Stimulated activated CD8-positive, alpha-beta memory T cell treated with anti-CD3 and anti-CD28 coated beads, Interleukin-4, amount 100 ng/mL, for 48 hours (primary cell): Measurements from ENCODE around the gene USP9Y.
A peak's percentile ranks its signal among the peaks of the same experiment; 100 is the strongest.
"Not testable (repeated sequence)": the region's sequence is repeated elsewhere in the genome, so short reads cannot be mapped to it uniquely, and the experiment has no call there.

Experiments
- DNase-seq: peaks from one replicate; pipeline ENCODE4 v3.0.0-alpha.2; 2020

Gene USP9Y, protein sequence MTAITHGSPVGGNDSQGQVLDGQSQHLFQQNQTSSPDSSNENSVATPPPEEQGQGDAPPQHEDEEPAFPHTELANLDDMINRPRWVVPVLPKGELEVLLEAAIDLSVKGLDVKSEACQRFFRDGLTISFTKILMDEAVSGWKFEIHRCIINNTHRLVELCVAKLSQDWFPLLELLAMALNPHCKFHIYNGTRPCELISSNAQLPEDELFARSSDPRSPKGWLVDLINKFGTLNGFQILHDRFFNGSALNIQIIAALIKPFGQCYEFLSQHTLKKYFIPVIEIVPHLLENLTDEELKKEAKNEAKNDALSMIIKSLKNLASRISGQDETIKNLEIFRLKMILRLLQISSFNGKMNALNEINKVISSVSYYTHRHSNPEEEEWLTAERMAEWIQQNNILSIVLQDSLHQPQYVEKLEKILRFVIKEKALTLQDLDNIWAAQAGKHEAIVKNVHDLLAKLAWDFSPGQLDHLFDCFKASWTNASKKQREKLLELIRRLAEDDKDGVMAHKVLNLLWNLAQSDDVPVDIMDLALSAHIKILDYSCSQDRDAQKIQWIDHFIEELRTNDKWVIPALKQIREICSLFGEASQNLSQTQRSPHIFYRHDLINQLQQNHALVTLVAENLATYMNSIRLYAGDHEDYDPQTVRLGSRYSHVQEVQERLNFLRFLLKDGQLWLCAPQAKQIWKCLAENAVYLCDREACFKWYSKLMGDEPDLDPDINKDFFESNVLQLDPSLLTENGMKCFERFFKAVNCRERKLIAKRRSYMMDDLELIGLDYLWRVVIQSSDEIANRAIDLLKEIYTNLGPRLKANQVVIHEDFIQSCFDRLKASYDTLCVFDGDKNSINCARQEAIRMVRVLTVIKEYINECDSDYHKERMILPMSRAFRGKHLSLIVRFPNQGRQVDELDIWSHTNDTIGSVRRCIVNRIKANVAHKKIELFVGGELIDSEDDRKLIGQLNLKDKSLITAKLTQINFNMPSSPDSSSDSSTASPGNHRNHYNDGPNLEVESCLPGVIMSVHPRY (N-terminal part only)

GRCh38 chrY:12701181-12701695 lies at the start of gene USP9Y:
TSS of gene USP9Y (plus strand) at chrY:12701231. CDS start at chrY:12709448, 8,217 bp downstream.
- DNase-seq: no peak

- DNase-seq: no peak
These were observed 49.4 kb upstream of the USP9Y start for GRCh38 chrY:12651621-12652036.

DNA sequence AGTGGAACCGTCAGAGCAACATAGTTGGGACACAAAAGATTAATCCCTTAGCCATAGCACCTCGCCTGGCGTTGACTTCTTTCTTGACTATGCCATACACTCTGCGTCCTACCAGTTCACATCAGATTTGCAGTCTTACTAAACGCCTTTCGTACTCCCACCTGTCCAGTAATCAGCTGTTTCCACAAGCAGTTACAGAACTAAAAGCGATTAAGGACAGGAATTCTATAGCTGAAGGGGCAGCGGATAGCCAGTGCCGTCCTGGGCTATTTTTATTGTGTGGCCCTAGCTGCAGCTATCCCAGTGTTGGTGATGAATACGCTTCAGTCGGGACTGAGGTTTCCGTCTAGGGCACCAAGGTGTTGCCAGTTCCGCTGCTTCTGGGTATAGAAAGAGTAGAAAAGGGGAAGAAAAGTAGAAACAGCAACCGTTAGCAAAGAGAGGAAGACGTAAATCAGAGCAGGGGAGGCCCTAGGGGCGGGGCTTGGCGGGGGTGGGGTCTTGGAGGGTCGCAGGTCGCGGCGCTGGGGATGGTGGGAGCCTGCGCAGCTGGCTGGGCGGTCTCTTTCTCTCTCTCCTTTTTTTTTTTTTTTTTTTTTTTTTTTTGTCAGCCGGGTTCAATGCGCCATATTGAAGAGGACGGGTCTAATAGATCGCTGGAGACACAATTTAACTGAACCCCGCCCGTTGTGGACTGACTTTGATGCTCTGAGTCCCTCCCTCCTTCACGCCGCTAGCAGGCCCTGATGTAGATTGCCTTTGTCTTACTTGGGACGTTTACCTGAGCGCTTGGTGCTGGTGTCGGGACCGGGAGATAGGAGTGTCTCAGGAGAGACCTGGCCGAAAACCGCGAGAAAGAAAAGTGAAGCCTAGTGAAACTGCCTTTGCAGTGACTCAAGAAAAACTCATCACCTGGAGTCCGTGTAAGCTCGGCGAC lies 39.0 kb upstream of the USP9Y start:
- peak; percentile 73 for DNase-seq

GRCh38 chrY:12662745-12663591 lies 38.1 kb upstream of the USP9Y start:
- peak; percentile 59 for DNase-seq

DNA sequence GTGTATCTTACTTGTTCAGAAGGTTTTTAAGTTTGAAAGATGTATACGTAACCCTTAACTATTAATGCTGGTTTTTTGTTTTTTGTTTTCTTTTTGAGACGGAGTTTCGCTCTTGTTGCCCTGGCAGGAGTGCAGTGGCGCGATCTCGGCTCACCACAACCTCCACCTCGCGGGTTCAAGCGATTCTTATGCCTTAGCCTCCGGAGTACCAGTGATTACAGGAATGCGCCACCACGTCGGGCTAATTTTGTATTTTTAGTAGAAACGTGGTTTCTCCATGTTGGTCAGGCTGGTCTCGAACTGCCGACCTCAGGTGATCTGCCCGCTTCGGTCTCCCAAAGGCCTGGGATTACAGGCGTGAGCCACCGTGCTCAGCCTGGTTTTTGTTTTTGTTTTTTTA lies 37.2 kb upstream of the USP9Y start:
- not testable (repeated sequence) for DNase-seq

- DNase-seq: no peak
These were observed 22.9 kb upstream of the USP9Y start for GRCh38 chrY:12678111-12678510.

DNA sequence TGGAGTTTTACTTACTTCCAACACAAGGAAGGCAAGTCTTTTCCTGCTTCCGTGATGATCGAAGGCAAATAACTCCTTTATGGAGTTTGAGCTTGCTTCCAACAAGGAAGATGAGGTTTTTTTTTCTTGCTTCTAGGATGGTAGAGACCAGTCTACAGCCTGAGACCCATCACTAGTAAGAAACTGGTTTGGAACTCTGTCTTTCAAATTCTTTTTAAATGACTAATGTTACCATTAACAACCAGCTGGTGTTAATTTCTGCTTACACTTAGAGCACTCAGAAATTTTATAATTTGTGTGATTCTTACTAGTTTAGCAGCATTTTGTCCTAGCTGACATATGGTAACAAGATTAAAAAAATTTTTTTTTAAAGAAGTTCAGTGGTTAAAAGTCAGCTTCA lies 19.5 kb upstream of the USP9Y start:
- no peak for DNase-seq

- no peak for DNase-seq
These were observed 12.7 kb upstream of the USP9Y start for GRCh38 chrY:12688337-12688736.

DNA sequence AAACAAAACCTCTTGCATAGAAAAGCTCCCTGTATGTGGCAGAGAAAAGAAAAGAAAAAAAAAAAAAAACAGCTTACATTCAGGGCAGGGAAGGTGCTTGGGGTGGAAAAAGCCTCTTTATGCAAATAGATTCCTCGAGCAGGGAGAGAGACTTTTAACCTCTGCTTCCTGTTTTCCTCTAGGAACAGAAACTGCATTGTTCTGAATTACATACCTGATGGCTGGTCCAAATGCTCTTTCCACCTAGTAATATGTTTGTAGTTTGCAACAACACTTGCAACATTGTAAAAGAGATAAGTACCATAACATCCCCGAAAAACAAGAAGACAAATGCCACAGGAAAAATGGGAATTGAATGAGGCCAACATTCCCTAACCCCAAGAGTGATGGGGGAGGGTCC lies 944 bp upstream of the USP9Y start:
- DNase-seq: no peak

GRCh38 chrY:12702174-12702573 lies 1.1 kb downstream of the USP9Y start:
- no peak for DNase-seq

DNA sequence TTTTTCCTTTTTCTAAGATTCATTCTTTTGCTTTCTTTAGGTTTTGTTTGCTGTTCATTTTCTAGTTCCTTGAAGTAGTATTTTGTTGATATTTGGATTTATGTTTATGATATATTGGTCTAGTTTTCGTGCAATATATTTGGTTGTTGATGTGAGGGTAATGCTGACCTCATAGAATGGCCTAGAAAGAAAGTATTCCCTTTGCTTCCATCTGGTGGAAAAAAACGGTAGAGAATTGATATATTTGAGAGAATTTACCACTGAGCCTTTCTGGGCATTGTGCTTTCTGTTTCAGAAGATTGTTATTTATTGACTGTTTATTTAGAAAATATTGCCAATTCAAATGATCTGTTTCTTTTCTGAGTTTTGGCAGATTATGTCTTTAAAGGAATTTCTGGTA lies 9.4 kb downstream of the USP9Y start:
- DNase-seq: no peak

DNA sequence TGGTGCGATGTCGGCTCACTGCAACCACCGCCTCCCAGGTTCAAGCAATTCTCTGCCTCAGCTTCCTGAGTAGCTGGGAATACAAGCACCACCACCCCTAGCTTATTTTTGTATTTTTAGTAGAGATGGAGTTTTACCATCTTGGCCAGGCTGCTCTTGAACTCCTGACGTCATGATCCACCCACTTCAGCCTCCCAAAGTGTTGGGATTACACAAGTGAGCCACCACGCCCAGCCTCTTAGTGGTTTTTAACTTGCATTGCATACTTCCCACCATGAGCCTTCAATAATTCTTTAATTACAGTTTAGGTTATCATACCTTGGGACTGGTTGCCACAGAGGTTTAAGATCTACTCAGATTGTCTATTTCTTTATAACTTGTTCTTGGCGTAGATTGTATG lies 14.3 kb downstream of the USP9Y start:
- no peak for DNase-seq

DNA sequence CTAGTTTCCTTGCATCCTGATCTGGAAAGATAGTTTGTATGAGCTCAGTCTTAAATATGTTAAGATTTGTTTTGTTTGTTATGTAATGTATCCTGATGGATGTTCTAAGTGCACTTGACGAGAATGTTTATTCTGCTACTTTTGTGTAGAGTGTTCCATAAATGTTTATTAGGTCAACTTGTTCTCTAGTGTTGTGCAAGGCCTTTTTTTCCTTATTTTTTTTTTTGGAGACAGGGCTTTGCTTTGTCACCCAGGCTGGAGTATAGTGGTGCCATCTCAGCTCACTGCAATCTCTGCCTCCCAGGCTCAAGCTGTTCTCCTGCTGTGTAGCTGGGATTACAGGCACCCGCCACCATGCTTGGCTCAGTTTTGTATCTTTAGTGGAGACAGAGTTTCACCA lies 28.7 kb downstream of the USP9Y start:
- DNase-seq: no peak

DNA sequence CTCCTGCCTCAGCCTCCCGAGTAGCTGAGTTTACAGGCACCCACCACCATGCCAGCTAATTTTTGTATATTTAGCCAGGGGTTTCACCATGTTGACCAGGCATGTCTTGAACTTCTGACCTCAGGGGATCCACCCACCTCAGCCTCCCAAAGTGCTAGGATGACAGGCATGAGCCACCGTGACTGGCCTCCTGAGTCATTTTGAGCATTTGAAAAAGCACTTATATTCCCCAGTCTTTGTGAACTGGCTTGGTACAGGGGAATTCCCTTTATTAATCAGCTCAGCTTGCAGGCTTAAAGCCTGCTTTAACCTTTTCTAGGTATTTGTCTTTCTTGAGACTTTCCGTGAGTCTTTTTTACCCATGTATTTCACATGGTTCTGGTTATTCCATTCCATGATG lies 32.6 kb downstream of the USP9Y start:
- peak; percentile 53 for DNase-seq

GRCh38 chrY:12734051-12734450 lies 33.0 kb downstream of the USP9Y start:
- no peak for DNase-seq

GRCh38 chrY:12741414-12741813 lies 40.4 kb downstream of the USP9Y start:
- DNase-seq: no peak

DNA sequence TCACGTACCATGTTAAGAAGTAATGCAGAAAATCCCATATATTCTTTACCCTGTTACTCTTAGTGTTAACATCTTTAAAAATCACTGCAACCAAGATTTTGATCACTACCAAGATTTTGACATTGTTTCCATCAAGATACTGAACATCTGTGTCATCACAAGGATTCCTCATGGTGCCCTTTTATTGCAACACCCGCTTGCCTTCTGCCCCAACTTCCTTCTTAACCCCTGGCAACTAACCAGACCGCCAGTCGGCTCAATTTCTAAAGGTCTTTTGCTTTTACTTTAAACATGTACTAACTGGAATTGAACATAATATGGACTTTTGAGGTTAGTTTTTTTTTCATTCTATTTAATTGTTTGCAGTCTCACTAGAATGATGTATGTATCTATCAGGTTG lies 41.7 kb downstream of the USP9Y start:
- DNase-seq: no peak

GRCh38 chrY:12744091-12744490 lies 43.1 kb downstream of the USP9Y start:
- no peak for DNase-seq

GRCh38 chrY:12749293-12749692 lies 48.3 kb downstream of the USP9Y start:
- DNase-seq: no peak

- no peak for DNase-seq
These were observed 51.8 kb downstream of the USP9Y start for GRCh38 chrY:12752856-12753255.

DNA sequence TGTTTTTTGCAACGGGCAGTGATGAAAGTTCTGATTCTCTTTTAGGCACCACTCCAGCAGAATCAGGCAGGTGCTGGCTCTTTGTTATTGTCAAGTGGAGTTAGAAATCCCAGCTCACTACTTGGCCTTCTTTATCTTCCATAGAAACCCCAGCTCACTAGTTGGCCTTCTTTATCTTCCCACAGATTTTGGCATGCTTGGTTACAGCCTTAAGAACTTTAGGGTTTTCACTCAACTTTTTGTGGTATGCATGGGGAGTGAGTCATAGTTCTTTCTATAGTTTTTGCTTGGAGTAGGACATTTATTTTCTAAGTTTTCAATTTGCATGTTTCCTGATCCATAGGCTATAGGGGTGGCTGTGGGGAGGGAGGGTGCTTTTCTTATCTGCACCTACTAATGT lies 55.0 kb downstream of the USP9Y start:
- DNase-seq: no peak
